ENCODE results near the gene HEXIM2. TPM values are rescaled to one million over a fixed set of nuclear protein-coding genes. Genes with fewer than 3 reads are reported as not detected.

The HEXIM2 gene
- total and polyA plus RNA-seq, 2 of the 4 experiments (the other 2 are of a cell fraction), result 4.5 to 6.1 TPM

Small RNAs within 50 kb of the gene (microRNA-seq; reads per million reads assigned to microRNA genes)
- gene MIR6784 (ENCODE audit: insufficient read depth in 1 of 2, insufficient read length in 1 of 2, unreplicated experiment in 1 of 2), result 0 reads per million in 2 experiments

Small RNAs within 50 kb of the gene (small RNA-seq; reads per million reads assigned to genes)
- 0 reads per million in 5 experiments for gene MIR6784

Other genes with a start within 250 kb of the HEXIM2 start
- gene GFAP, start 246.4 kb upstream of the HEXIM2 start, total RNA-seq (2012; rRNA removed), result 0.18 TPM in 1 of 2 replicates, not detected in the other
- gene GFAP, start 246.4 kb upstream of the HEXIM2 start, polyA plus RNA-seq (2012; rRNA removed), result 0.19 and 0.40 TPM in 2 replicates
- 1.3 and 2.5 TPM in 2 replicates for gene KIF18B, start 214.1 kb upstream of the HEXIM2 start, total RNA-seq (2012; rRNA removed)
- gene KIF18B, start 214.1 kb upstream of the HEXIM2 start, polyA plus RNA-seq (2012; rRNA removed), result 16.0 and 17.4 TPM in 2 replicates
- gene C1QL1, start 193.6 kb upstream of the HEXIM2 start, total RNA-seq (2012; rRNA removed), result 0.18 and 0.28 TPM in 2 replicates
- gene C1QL1, start 193.6 kb upstream of the HEXIM2 start, polyA plus RNA-seq (2012; rRNA removed), result 0.84 and 1.5 TPM in 2 replicates
- gene DCAKD, start 110.2 kb upstream of the HEXIM2 start, total RNA-seq (2012; rRNA removed), result 42.5 and 47.9 TPM in 2 replicates
- gene DCAKD, start 110.2 kb upstream of the HEXIM2 start, polyA plus RNA-seq (2012; rRNA removed), result 31.3 and 32.3 TPM in 2 replicates
- 57.5 and 60.6 TPM in 2 replicates for gene NMT1, start 100.6 kb upstream of the HEXIM2 start, total RNA-seq (2012; rRNA removed)
- 36.0 and 38.0 TPM in 2 replicates for gene NMT1, start 100.6 kb upstream of the HEXIM2 start, polyA plus RNA-seq (2012; rRNA removed)
- gene PLCD3, start 29.4 kb upstream of the HEXIM2 start, total RNA-seq (2012; rRNA removed), result 5.3 and 5.6 TPM in 2 replicates
- gene PLCD3, start 29.4 kb upstream of the HEXIM2 start, polyA plus RNA-seq (2012; rRNA removed), result 36.6 and 39.0 TPM in 2 replicates
- gene ACBD4, start 26.2 kb upstream of the HEXIM2 start, total RNA-seq (2012; rRNA removed), result 1.7 and 2.3 TPM in 2 replicates
- gene ACBD4, start 26.2 kb upstream of the HEXIM2 start, polyA plus RNA-seq (2012; rRNA removed), result 5.7 and 6.1 TPM in 2 replicates
- 5.9 and 8.6 TPM in 2 replicates for gene HEXIM1, start 13.4 kb upstream of the HEXIM2 start, total RNA-seq (2012; rRNA removed)
- gene HEXIM1, start 13.4 kb upstream of the HEXIM2 start, polyA plus RNA-seq (2012; rRNA removed), result 14.5 TPM in 2 replicates
- 0.36 and 0.56 TPM in 2 replicates for gene FMNL1, start 60.0 kb downstream of the HEXIM2 start, total RNA-seq (2012; rRNA removed)
- 1.4 and 2.3 TPM in 2 replicates for gene FMNL1, start 60.0 kb downstream of the HEXIM2 start, polyA plus RNA-seq (2012; rRNA removed)
- gene SPATA32, start 100.2 kb downstream of the HEXIM2 start, total RNA-seq (2012; rRNA removed), result under 0.01 and 0.18 TPM in 2 replicates
- gene SPATA32, start 100.2 kb downstream of the HEXIM2 start, polyA plus RNA-seq (2012; rRNA removed), result not detected in 2 replicates
- gene MAP3K14, start 155.1 kb downstream of the HEXIM2 start, total RNA-seq (2012; rRNA removed), result 3.6 and 4.1 TPM in 2 replicates
- gene MAP3K14, start 155.1 kb downstream of the HEXIM2 start, polyA plus RNA-seq (2012; rRNA removed), result 19.9 and 21.7 TPM in 2 replicates

Data from IMR-90 (cell line).